ENCODE results near the gene PHLDA2.

DNA sequence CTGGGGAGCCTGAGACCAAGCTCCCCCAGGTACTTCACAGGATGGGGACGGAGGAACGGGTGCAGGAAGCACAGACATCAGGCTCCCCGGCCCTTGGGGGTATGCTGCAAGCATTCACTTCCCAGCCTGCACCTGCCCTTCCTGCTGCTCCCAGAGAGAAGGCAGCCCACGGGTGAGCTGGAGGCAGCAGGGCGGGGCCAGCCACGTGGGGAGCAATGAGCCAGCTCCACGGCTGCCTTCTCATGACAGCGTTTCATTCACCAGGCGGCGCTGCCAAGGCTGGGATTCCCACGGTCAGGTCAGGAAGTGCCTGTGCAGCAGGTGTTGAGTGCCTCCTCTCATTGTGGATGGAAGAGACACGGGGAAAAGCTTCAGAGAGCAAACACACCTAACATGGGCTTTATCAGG, 14.5 kb upstream of the PHLDA2 start:
- TF ChIP-seq CTCF (IDR thresholded peaks at IDR 0.05): peak in 3 of 6 experiments; percentile 41 to 50 (median 42)
- peak in 1 of 2 donors; percentile 15 for TF ChIP-seq POLR2A (IDR thresholded peaks at IDR 0.05)

All from Peyer's patch (tissue), 4 donors.